ENCODE results near the gene OR1J2. TPM values are rescaled to one million over a fixed set of nuclear protein-coding genes. Genes with fewer than 3 reads are reported as not detected.

The OR1J2 gene
- total RNA-seq, 1 donor from 2014 or later, result not detected

GRCh38 chr9:122546196-122546595, 35.6 kb downstream of the OR1J2 start:
- H3K4me2 ChIP-seq (ENCODE audit: low read length), result no peak overlapping the region
- FAIRE-seq, result no peak

GRCh38 chr9:122551371-122551770, 40.8 kb downstream of the OR1J2 start:
- FAIRE-seq, result no peak
- Mint-ChIP-seq H3K27me3 (ENCODE audit: low read depth, unreplicated experiment) (no peaks in the 10 kb centered on the region), H3K4me1 (ENCODE audit: low read depth, unreplicated experiment) (no peaks in the 10 kb centered on the region), H3K36me3 (ENCODE audit: low read depth, unreplicated experiment) (no peaks in the 10 kb centered on the region), H3K27ac (ENCODE audit: unreplicated experiment) (no peak overlapping the region), H3K9me3 (ENCODE audit: unreplicated experiment) (peaks cover 5% of the 10 kb centered on the region), H3K4me3 (ENCODE audit: unreplicated experiment) (no peak overlapping the region)
- DNase-seq (ENCODE audit: low read depth), result no peak
- Histone ChIP-seq H3K4me3 (ENCODE audit: insufficient read depth, low read depth, low read length) (no peak overlapping the region), H3K79me2 (ENCODE audit: insufficient read depth, low read length) (no peaks in the 10 kb centered on the region), H3K27me3 (ENCODE audit: insufficient read depth, low read length) (no peaks in the 10 kb centered on the region), H3K9ac (ENCODE audit: low read length) (no peak overlapping the region), H3K36me3 (ENCODE audit: insufficient read depth, low read length) (no peaks in the 10 kb centered on the region), H3K9me3 (ENCODE audit: insufficient read depth, low read depth, low read length) (no peaks in the 10 kb centered on the region), H3K27ac (ENCODE audit: low read depth, low read length) (no peak overlapping the region), H4K20me1 (ENCODE audit: insufficient read depth, low read length) (no peaks in the 10 kb centered on the region), H3K4me1 (ENCODE audit: insufficient read depth, low read length) (no peaks in the 10 kb centered on the region), H3K4me2 (ENCODE audit: low read length) (no peak overlapping the region), H2AFZ (ENCODE audit: low read depth, low read length) (no peak overlapping the region)
- TF ChIP-seq CTCF (IDR thresholded peaks at IDR 0.05; ENCODE audit: insufficient read depth, low read depth, low read length) (no peak), EZH2 (IDR thresholded peaks at IDR 0.05; ENCODE audit: insufficient read depth, low read length) (no peak)

More at GRCh38 chr9:122546196-122546595, 35.6 kb downstream of the OR1J2 start:
- Histone ChIP-seq H3K9ac (ENCODE audit: low read length) (no peak overlapping the region), H3K9me3 (ENCODE audit: insufficient read depth, low read depth, low read length) (no peaks in the 10 kb centered on the region), H4K20me1 (ENCODE audit: insufficient read depth, low read length) (no peaks in the 10 kb centered on the region), H3K4me3 (ENCODE audit: insufficient read depth, low read depth, low read length) (no peak overlapping the region), H3K36me3 (ENCODE audit: insufficient read depth, low read length) (no peaks in the 10 kb centered on the region), H3K4me1 (ENCODE audit: insufficient read depth, low read length) (no peaks in the 10 kb centered on the region), H3K27ac (ENCODE audit: low read depth, low read length) (no peak overlapping the region), H2AFZ (ENCODE audit: low read depth, low read length) (no peak overlapping the region), H3K79me2 (ENCODE audit: insufficient read depth, low read length) (no peaks in the 10 kb centered on the region), H3K27me3 (ENCODE audit: insufficient read depth, low read length) (no peaks in the 10 kb centered on the region)
- Mint-ChIP-seq H3K27me3 (ENCODE audit: low read depth, unreplicated experiment) (no peaks in the 10 kb centered on the region), H3K27ac (ENCODE audit: unreplicated experiment) (no peak overlapping the region), H3K4me3 (ENCODE audit: unreplicated experiment) (no peak overlapping the region), H3K9me3 (ENCODE audit: unreplicated experiment) (peaks cover 7% of the 10 kb centered on the region), H3K4me1 (ENCODE audit: low read depth, unreplicated experiment) (no peaks in the 10 kb centered on the region), H3K36me3 (ENCODE audit: low read depth, unreplicated experiment) (no peaks in the 10 kb centered on the region)
- DNase-seq (ENCODE audit: low read depth), result no peak
- TF ChIP-seq EZH2 (IDR thresholded peaks at IDR 0.05; ENCODE audit: insufficient read depth, low read length) (no peak), CTCF (IDR thresholded peaks at IDR 0.05; ENCODE audit: insufficient read depth, low read depth, low read length) (no peak)

- H3K27me3 ChIP-seq (ENCODE audit: insufficient read depth, low read length), result no peaks in the 10 kb centered on the region
- H3K4me3 ChIP-seq (ENCODE audit: insufficient read depth, low read depth, low read length), result no peak within 1 kb of the TSS
- no peaks in the 10 kb centered on the region for H3K79me2 ChIP-seq (ENCODE audit: insufficient read depth, low read length)
- H2AFZ ChIP-seq (ENCODE audit: low read depth, low read length), result no peak within 1 kb of the TSS
- no peaks in the 10 kb centered on the region for H3K9me3 ChIP-seq (ENCODE audit: insufficient read depth, low read depth, low read length)
- no peak within 1 kb of the TSS for H3K27ac ChIP-seq (ENCODE audit: low read depth, low read length)
- no peaks in the 10 kb centered on the region for H3K4me1 ChIP-seq (ENCODE audit: insufficient read depth, low read length)
- Mint-ChIP-seq H3K4me1 (ENCODE audit: low read depth, unreplicated experiment) (no peaks in the 10 kb centered on the region), H3K4me3 (ENCODE audit: unreplicated experiment) (no peak within 1 kb of the TSS), H3K27ac (ENCODE audit: unreplicated experiment) (no peak within 1 kb of the TSS), H3K36me3 (ENCODE audit: low read depth, unreplicated experiment) (no peaks in the 10 kb centered on the region), H3K9me3 (ENCODE audit: unreplicated experiment) (peaks cover 5% of the 10 kb centered on the region), H3K27me3 (ENCODE audit: low read depth, unreplicated experiment) (no peaks in the 10 kb centered on the region)
- TF ChIP-seq EZH2 (IDR thresholded peaks at IDR 0.05; ENCODE audit: insufficient read depth, low read length), result no peak
- no peak for TF ChIP-seq CTCF (IDR thresholded peaks at IDR 0.05; ENCODE audit: insufficient read depth, low read depth, low read length)
- no peak for FAIRE-seq
- H3K36me3 ChIP-seq (ENCODE audit: insufficient read depth, low read length), result no peaks in the 10 kb centered on the region
- H3K9ac ChIP-seq (ENCODE audit: low read length), result no peak within 1 kb of the TSS
- no peaks in the 10 kb centered on the region for H4K20me1 ChIP-seq (ENCODE audit: insufficient read depth, low read length)
- DNase-seq (ENCODE audit: low read depth), result no peak
- no peak within 1 kb of the TSS for H3K4me2 ChIP-seq (ENCODE audit: low read length)
These were observed 42.2 kb downstream of the OR1J2 start, which contains the start of gene OR1N2 for GRCh38 chr9:122552812-122553211. Gene OR1N2, plus strand, starts transcription at chr9:122553112. Its CDS starts 100 bp downstream, at chr9:122553212.

Measured in astrocyte (in vitro differentiated cells and primary cell).